Mesendoderm (in vitro differentiated cells): ENCODE data around the gene CGN.

Experiments
- DNase-seq: peaks from one replicate; pipeline ENCODE4 v3.0.0; 2013
- H2AK5ac ChIP-seq: 2 replicates; pipeline ENCODE4 v1.6.1; 2013; ENCODE audit warnings: low read length, inconsistent platforms
- H2BK120ac ChIP-seq: 2 replicates; pipeline ENCODE4 v1.6.1; 2013; ENCODE audit warnings: low read depth, mild to moderate bottlenecking, low read length, moderate library complexity, mixed read lengths
- H2BK15ac ChIP-seq: replicated peaks from 2 replicates; pipeline ENCODE4 v1.6.1; 2013; ENCODE audit warnings: low read depth, mild to moderate bottlenecking, moderate library complexity
- H2BK5ac ChIP-seq: 2 replicates; pipeline ENCODE4 v1.6.1; 2013; ENCODE audit warnings: low read length, inconsistent platforms
- H3K18ac ChIP-seq: 2 replicates; pipeline ENCODE4 v1.6.1; 2013; ENCODE audit warnings: mild to moderate bottlenecking, low read length, mixed read lengths
- H3K23ac ChIP-seq: one replicate; pipeline ENCODE4 v1.6.1; 2013; ENCODE audit warnings: low read length
- H3K27ac ChIP-seq: 2 replicates; pipeline ENCODE4 v1.5.1; 2013; ENCODE audit warnings: low read depth, mild to moderate bottlenecking, inconsistent platforms, low read length, moderate library complexity
- H3K27me3 ChIP-seq: 2 replicates; pipeline ENCODE4 v1.6.1; 2013; ENCODE audit warnings: low read length, control low read depth, mild to moderate bottlenecking, inconsistent platforms; ENCODE audit not compliant: insufficient read depth, poor library complexity
- H3K36me3 ChIP-seq: 2 replicates; pipeline ENCODE4 v1.6.1; 2013; ENCODE audit warnings: low read length, inconsistent platforms; ENCODE audit not compliant: control insufficient read depth, insufficient read depth
- H3K4ac ChIP-seq: one replicate; pipeline ENCODE4 v1.6.1; 2013; ENCODE audit warnings: low read depth, mild to moderate bottlenecking, low read length, moderate library complexity
- H3K4me1 ChIP-seq: 2 replicates; pipeline ENCODE4 v1.6.1; 2013; ENCODE audit warnings: low read depth, low read length, inconsistent platforms; ENCODE audit not compliant: control insufficient read depth
- H3K4me2 ChIP-seq: 2 replicates; pipeline ENCODE4 v1.6.1; 2013; ENCODE audit warnings: low read length
- H3K4me3 ChIP-seq: 2 replicates; pipeline ENCODE4 v1.5.1; 2013; ENCODE audit warnings: mild to moderate bottlenecking, low read length
- H3K56ac ChIP-seq: one replicate; pipeline ENCODE4 v1.6.1; 2013; ENCODE audit warnings: low read length
- H3K79me1 ChIP-seq: 2 replicates; pipeline ENCODE4 v1.6.1; 2013; ENCODE audit warnings: low read length, inconsistent platforms
- H3K79me2 ChIP-seq: 2 replicates; pipeline ENCODE4 v1.6.1; 2013; ENCODE audit warnings: mild to moderate bottlenecking, low read length; ENCODE audit not compliant: control insufficient read depth, insufficient read depth
- H3K9ac ChIP-seq: 2 replicates; pipeline ENCODE4 v1.6.1; 2013; ENCODE audit warnings: low read length, inconsistent platforms
- H4K5ac ChIP-seq: one replicate; pipeline ENCODE4 v1.6.1; 2013; ENCODE audit warnings: low read length
- H4K8ac ChIP-seq: one replicate; pipeline ENCODE4 v1.6.1; 2013; ENCODE audit warnings: low read depth, mild to moderate bottlenecking, control low read depth, low read length, moderate library complexity
- WGBS: extraction: QIAGEN DNeasy Blood & Tissue Kit; methylation state at CpG from one replicate; pipeline ENCODE4 v1.1.7; 2013; ENCODE audit warnings: low lambda C conversion rate, missing lambda C conversion rate; ENCODE audit not compliant: insufficient coverage; ENCODE audit errors: extremely low coverage; 5-methylcytosine and 5-hydroxymethylcytosine counted together

Gene CGN

DNA sequence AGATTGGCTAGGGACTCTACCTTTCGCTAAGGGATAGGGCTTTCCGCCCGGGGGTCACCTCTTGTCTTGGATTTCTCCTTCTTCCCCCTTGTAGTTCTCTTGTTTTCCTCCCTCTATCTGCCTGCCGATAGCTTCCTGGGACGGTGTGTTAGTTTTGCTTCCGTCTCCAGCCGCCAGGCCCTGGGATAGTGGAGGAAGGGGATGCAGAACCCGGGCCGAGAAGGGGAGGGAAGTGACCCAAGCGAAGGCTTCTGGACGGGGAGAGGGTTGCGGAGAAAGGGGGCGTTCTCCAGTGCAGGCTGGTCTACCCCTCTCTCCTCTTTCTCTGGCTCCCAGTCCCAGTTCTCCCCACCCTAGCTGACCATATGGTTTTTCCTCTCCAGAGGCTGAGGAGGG, 29.8 kb downstream of the CGN start:
- peaks cover 8% of the 10 kb centered on the region for H3K79me2 ChIP-seq
- no peak overlapping the region for H2AK5ac ChIP-seq
- no peak overlapping the region for H2BK5ac ChIP-seq
- no peak overlapping the region for H3K18ac ChIP-seq
- WGBS, result no CpG with 5 or more reads among the region's 13 CpGs
- H2BK120ac ChIP-seq, result no peak overlapping the region
- H3K4ac ChIP-seq, result no peak overlapping the region
- H4K8ac ChIP-seq, result no peak overlapping the region
- H3K4me3 ChIP-seq, result peak overlapping the region; percentile 83
- H3K56ac ChIP-seq, result peak overlapping the region; percentile 91
- H3K4me1 ChIP-seq, result peaks cover 8% of the 10 kb centered on the region
- H3K79me1 ChIP-seq, result peaks cover 3% of the 10 kb centered on the region
- no peak overlapping the region for H3K23ac ChIP-seq
- peak overlapping the region; percentile 74 for H3K9ac ChIP-seq
- H3K27me3 ChIP-seq, result no peaks in the 10 kb centered on the region
- no peak overlapping the region for H2BK15ac ChIP-seq
- no peak overlapping the region for H3K27ac ChIP-seq
- no peak overlapping the region for H4K5ac ChIP-seq
- peak; percentile 84 for DNase-seq
- H3K4me2 ChIP-seq, result peak overlapping the region; percentile 49
- no peaks in the 10 kb centered on the region for H3K36me3 ChIP-seq

DNA sequence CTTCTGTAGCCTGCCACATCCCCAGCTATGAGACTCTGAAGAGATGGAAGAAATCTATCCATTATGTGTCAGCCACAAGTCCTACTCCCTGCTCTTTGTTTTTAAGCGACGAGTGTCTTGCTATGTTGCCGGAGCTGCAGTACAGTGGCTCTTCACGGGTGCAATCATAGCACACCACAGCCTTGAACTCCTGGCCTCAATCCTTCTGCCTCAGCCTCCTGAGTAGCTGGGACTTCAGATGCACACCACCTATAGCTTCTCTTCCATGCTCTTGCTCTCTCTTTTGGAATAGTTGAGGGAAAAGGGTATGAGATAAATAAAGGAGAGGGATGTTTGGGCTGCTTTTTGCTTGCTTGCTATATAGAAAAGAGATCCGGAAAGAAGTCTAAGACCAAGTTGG, 30.6 kb downstream of the CGN start:
- Histone ChIP-seq H3K27ac (no peak overlapping the region), H3K27me3 (no peaks in the 10 kb centered on the region), H3K4me3 (no peak overlapping the region), H3K4me1 (peaks cover 8% of the 10 kb centered on the region), H4K8ac (no peak overlapping the region), H3K23ac (no peak overlapping the region), H2AK5ac (no peak overlapping the region), H3K36me3 (no peaks in the 10 kb centered on the region), H3K56ac (no peak overlapping the region), H3K79me1 (peaks cover 3% of the 10 kb centered on the region), H2BK120ac (no peak overlapping the region), H3K9ac (no peak overlapping the region), H3K79me2 (peaks cover 8% of the 10 kb centered on the region), H3K4ac (no peak overlapping the region), H3K18ac (no peak overlapping the region), H4K5ac (no peak overlapping the region), H3K4me2 (no peak overlapping the region), H2BK15ac (no peak overlapping the region), H2BK5ac (no peak overlapping the region)
- WGBS, result no CpG with 5 or more reads among the region's 5 CpGs
- no peak for DNase-seq

DNA sequence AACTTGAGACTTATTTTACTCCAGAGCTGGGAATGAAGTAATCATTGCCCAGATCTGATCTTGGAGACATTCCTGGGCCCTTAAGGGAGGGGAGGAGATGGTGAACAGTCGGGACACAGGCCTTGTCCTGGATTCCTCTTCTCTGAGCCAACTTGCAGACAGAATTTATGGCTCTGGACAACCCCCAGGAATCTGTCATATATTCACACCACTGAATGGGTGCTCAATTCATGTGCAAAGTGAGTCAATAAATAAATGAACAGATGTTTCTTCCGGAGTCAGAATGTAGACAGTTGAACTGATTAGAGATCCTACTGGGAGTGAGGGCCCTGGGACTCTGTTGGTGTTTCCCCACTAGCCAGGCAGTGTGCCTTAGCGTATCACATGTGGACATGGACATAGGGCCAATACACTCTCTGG, 31.5 kb downstream of the CGN start:
- H4K5ac ChIP-seq, result no peak overlapping the region
- no peak overlapping the region for H3K56ac ChIP-seq
- no peak overlapping the region for H3K23ac ChIP-seq
- no peaks in the 10 kb centered on the region for H3K27me3 ChIP-seq
- H3K4me3 ChIP-seq, result no peak overlapping the region
- no CpG with 5 or more reads among the region's 3 CpGs for WGBS
- H2AK5ac ChIP-seq, result no peak overlapping the region
- no peak overlapping the region for H3K9ac ChIP-seq
- no peak overlapping the region for H2BK15ac ChIP-seq
- H2BK5ac ChIP-seq, result no peak overlapping the region
- peaks cover 14% of the 10 kb centered on the region for H3K4me1 ChIP-seq
- peak; percentile 40 for DNase-seq
- no peak overlapping the region for H3K18ac ChIP-seq
- no peak overlapping the region for H2BK120ac ChIP-seq
- H3K79me2 ChIP-seq, result peaks cover 8% of the 10 kb centered on the region
- peaks cover 3% of the 10 kb centered on the region for H3K79me1 ChIP-seq
- H3K27ac ChIP-seq, result no peak overlapping the region
- no peaks in the 10 kb centered on the region for H3K36me3 ChIP-seq
- no peak overlapping the region for H3K4me2 ChIP-seq
- H4K8ac ChIP-seq, result no peak overlapping the region
- no peak overlapping the region for H3K4ac ChIP-seq

DNA sequence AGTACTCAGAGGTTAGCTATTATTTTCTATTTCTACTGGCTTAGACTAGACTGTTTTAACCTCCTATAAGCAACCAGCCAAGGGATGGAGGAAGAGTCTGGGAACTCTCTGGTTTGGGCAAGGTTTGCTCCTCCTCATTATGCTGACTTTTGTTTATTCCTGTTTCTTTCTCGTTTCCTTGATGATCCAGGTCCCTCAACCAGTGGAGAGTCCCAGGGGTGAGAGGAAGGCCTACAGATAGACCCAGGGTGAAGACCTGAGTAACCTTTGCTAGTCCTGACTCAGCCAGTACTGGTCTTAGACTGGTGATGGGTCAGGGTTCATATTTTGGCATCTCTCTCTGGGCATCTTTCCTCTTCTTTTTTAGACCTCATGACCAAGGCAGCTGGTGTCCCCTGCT, 34.4 kb downstream of the CGN start:
- Histone ChIP-seq H3K4me1 (peaks cover 22% of the 10 kb centered on the region), H3K27ac (no peak overlapping the region)

DNA sequence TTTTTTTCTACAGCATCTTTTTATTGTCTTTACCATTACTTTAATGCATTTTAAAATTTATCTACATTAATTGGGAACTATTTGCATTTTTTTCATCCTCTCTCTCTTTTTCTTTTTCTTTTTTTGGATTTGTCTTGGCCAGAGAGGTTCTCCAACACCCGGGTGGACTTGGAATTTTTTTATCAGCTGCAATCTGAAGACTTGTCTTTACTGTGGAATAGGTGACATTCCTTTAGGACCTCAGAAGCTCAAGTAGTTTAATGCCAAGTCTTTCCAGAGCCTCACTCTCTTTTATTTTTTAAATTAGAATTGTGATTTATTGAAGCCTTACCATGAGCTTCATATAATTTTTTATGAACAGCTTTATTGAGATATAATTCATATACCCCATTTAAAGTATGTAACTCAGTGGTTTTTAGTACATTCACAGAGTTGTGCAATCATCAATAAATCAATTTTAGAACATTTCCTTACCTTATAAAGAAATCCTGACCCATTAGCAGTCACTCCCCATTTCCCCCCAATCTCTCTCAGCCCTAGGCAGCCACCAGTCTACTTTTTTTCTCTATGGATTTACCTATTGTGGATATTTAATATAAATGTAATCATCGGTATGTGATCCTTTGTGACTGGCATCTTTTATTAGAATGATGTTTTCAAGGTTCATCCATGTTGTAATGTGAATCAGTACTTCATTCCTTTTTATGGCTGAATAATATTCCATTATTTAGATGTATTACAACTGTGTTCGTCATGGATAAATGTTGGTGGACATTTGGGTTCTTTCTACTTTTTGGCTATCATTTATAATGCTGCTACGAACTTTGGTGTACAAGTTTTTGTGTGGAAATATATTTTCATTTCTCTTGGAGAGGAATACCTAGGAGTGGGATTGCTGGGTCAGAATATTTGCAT, 35.1 kb downstream of the CGN start:
- H2AK5ac ChIP-seq, result no peak overlapping the region
- H3K23ac ChIP-seq, result no peak overlapping the region
- H3K9ac ChIP-seq, result no peak overlapping the region
- peaks cover 6% of the 10 kb centered on the region for H3K79me1 ChIP-seq
- H3K4me3 ChIP-seq, result no peak overlapping the region
- H3K79me2 ChIP-seq, result peaks cover 16% of the 10 kb centered on the region
- H3K18ac ChIP-seq, result no peak overlapping the region
- H3K27me3 ChIP-seq, result no peaks in the 10 kb centered on the region
- no peaks in the 10 kb centered on the region for H3K36me3 ChIP-seq
- no peak overlapping the region for H2BK5ac ChIP-seq
- H4K5ac ChIP-seq, result no peak overlapping the region
- H2BK15ac ChIP-seq, result no peak overlapping the region
- H3K4ac ChIP-seq, result no peak overlapping the region
- no CpG with 5 or more reads among the region's 4 CpGs for WGBS
- no peak overlapping the region for H3K56ac ChIP-seq
- no peak overlapping the region for H2BK120ac ChIP-seq
- no peak overlapping the region for H3K27ac ChIP-seq
- DNase-seq, result peak; percentile 86
- H3K4me1 ChIP-seq, result peaks cover 20% of the 10 kb centered on the region
- H3K4me2 ChIP-seq, result no peak overlapping the region
- H4K8ac ChIP-seq, result no peak overlapping the region

More for the DNA sequence above, 34.4 kb downstream of the CGN start:
- Histone ChIP-seq H3K27me3 (no peaks in the 10 kb centered on the region), H3K4ac (no peak overlapping the region), H2BK120ac (peak overlapping the region; percentile 69), H4K5ac (no peak overlapping the region), H3K9ac (no peak overlapping the region), H3K4me2 (no peak overlapping the region), H3K79me1 (peaks cover 8% of the 10 kb centered on the region), H2BK15ac (peak overlapping the region; percentile 47), H2AK5ac (no peak overlapping the region), H3K18ac (peak overlapping the region; percentile 61), H2BK5ac (no peak overlapping the region), H3K4me3 (no peak overlapping the region), H3K79me2 (peaks cover 15% of the 10 kb centered on the region), H4K8ac (no peak overlapping the region), H3K56ac (no peak overlapping the region), H3K23ac (no peak overlapping the region), H3K36me3 (no peaks in the 10 kb centered on the region)
- peak; percentile 75 for DNase-seq
- WGBS, result no CpG with 5 or more reads among the region's 1 CpG
